Erythroblast (primary cell): ENCODE measurements around the gene SHISAL2B.
A peak's percentile ranks its signal among the peaks of the same experiment; 100 is the strongest.
"Not testable (repeated sequence)": the region's sequence is repeated elsewhere in the genome, so short reads cannot be mapped to it uniquely, and the experiment has no call there.

ENCODE experiments used
- DNase-seq, 2 experiments: peaks; one replicate each; lab custom pipeline; 2025; lab: John Stamatoyannopoulos, UW
- GATA1 ChIP-seq: IDR thresholded peaks from 2 replicates; pipeline ENCODE4 v1.6.1; 2011; ENCODE audit warnings: low read depth, mild to moderate bottlenecking, control low read depth, low read length, moderate library complexity
- POLR2A ChIP-seq: IDR thresholded peaks from 2 replicates; pipeline ENCODE4 v1.6.1; 2011; ENCODE audit warnings: mild to moderate bottlenecking, low read length

Gene SHISAL2B

GRCh38 chr5:64678374-64678773 lies 11.9 kb upstream of the SHISAL2B start:
- TF ChIP-seq POLR2A (no peak), GATA1 (no peak)
- DNase-seq = peak in 1 of 2 experiments; percentile 32

GRCh38 chr5:64680289-64680688 lies 10.0 kb upstream of the SHISAL2B start:
- DNase-seq = no peak
- no peak for TF ChIP-seq POLR2A
- TF ChIP-seq GATA1 = no peak

DNA sequence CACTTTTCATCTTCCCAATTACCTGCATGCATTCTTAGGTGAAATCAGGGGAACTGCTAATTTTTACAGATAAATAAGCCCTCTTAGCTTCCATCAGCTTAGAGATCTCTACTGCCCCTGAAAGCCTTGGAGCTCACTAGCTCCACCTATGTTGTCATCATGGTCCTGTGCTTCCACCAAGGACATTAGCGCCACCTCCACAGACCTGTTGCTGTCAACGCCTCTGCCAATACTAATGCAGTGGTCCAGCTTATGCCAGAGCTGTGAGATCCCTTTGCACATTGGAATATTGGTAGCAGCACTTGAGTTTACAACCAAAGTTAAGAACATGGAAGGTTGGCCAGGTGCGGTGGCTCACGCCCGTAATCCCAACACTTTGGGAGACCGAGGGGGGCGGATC lies 7.7 kb upstream of the SHISAL2B start:
- no peak for TF ChIP-seq GATA1
- no peak for TF ChIP-seq POLR2A
- no peak for DNase-seq

- no peak for DNase-seq
- TF ChIP-seq POLR2A (no peak), GATA1 (no peak)
Measured at GRCh38 chr5:64685866-64686265, 4.4 kb upstream of the SHISAL2B start.

- TF ChIP-seq GATA1 = no peak
- TF ChIP-seq POLR2A = no peak
- DNase-seq = no peak
Measured at GRCh38 chr5:64688391-64688790, 1.9 kb upstream of the SHISAL2B start.

DNA sequence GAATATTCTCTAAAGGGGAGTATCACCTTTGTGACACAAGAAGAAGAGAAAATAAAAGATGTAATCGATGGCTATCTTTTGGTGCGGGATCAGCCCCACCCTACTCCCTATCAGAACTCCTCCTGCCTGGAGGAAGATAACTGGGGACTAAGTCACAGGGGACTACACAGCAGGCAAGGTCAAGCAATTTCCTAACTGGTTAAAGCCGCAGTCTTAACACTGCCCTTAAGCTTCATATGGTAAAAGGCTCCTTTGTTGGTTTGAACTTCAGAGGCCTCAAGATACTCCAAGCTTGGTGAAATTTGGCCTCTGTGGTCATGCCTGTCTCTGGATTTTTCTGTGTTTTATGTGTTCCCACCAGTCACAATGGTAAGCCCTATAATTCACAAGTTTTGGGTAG lies 1.3 kb upstream of the SHISAL2B start:
- peak in 1 of 2 experiments; percentile 26 for DNase-seq
- no peak for TF ChIP-seq GATA1
- TF ChIP-seq POLR2A = no peak

DNA sequence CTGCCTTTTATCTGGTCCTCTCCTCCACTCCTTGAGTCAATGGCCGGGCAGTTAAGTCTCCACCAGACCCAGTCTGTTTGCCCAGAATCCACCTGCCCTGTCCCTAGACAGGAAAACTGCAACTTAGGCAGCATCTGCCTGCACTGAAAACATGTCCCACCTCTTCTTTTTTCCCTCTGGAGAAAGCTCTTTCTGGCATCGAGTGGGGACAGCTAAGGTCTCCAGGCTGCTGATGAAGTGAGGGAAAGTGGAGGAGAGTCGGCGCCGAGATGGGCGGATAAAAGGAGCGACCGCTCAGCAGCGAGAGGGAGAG lies 243 bp upstream of the SHISAL2B start:
- DNase-seq = no peak
- TF ChIP-seq GATA1 (no peak), POLR2A (no peak)

- TF ChIP-seq POLR2A = no peak
- no peak for TF ChIP-seq GATA1
- DNase-seq = no peak
Measured at GRCh38 chr5:64691291-64691690, 988 bp downstream of the SHISAL2B start.

- no peak for TF ChIP-seq GATA1
- TF ChIP-seq POLR2A = no peak
- no peak for DNase-seq
Measured at GRCh38 chr5:64693636-64694035, 3.3 kb downstream of the SHISAL2B start.

DNA sequence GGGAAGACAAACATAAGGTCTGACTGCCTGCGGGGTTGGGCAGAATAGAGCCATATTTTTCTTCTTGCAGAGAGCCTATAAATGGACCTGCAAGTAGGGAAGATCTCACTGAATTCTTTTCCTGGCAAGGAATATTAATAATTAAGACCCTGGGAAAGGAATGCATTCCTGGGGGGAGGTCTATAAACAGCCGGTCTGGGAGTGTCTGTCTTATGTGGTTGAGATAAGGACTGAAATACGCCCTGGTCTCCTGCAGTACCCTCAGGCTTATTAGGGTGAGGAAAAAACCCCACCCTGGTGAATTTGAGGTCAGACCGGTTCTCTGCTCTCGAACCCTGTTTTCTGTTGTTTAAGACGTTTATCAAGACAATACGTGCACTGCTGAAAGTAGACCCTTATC lies 6.1 kb downstream of the SHISAL2B start:
- not testable (repeated sequence) for DNase-seq

GRCh38 chr5:64700765-64701164 lies 10.5 kb downstream of the SHISAL2B start:
- TF ChIP-seq GATA1 = no peak
- no peak for TF ChIP-seq POLR2A

GRCh38 chr5:64706074-64706473 lies 15.8 kb downstream of the SHISAL2B start:
- DNase-seq = not testable (repeated sequence)

More at GRCh38 chr5:64700765-64701164, 10.5 kb downstream of the SHISAL2B start:
- no peak for DNase-seq

DNA sequence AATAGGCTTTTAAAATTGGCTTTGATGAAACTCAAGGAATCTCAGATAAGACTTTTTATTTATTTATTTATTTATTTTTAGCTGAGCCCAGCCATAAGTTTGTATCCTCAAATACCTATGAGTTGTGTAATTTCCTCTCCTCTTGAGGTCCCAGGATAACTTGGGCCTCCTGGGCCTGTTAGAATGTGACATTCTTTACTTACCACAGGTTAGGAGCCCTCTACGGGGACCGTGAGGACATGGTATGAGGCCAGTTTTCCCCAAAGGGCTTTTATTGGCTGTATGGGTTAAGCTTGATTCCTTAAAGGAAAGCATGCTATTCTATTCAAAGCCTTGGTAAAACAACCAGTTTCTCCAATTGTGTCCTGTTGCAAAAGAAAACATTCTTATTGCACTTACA lies 16.9 kb downstream of the SHISAL2B start:
- TF ChIP-seq POLR2A (no peak), GATA1 (no peak)

GRCh38 chr5:64714495-64714894 lies 24.2 kb downstream of the SHISAL2B start:
- not testable (repeated sequence) for DNase-seq

More for the DNA sequence above, 16.9 kb downstream of the SHISAL2B start:
- no peak for DNase-seq

DNA sequence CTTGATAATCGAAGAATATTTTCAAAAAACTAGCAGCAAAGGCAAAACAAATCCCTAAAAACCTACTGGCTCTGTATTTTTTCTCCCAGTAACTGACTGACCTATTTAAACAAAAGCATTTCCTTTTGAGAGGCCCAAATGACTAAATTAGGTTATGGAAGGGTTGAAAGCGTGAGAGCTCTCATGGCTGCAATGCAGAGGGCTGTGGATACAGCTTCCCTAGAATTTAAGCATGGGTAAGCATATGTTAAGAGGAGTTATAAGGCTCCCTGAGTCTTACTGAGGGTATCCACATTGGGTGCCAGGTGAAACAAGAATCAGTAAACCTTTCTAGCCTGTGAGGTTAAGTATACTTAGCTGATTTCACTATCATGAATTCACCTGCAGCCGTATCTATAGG lies 32.3 kb downstream of the SHISAL2B start:
- TF ChIP-seq POLR2A = no peak
- TF ChIP-seq GATA1 = no peak
- no peak for DNase-seq

DNA sequence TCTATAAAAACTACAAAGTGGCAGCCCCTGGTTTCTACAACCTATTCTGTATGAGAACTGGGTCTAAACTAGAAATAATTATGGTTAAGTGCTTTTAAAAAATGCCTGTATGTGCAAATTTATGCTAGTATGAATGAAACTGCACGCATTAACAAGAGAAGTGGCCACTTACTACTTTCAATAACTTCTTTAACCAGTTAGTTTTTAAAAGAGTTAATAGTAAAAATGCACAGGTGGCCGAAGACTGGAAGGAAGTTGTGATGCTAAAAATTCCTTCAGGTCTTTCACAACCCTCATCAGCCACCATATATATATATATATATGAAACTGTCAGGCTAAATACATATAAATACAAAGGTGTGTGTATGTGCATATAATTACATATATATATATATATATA lies 36.8 kb downstream of the SHISAL2B start:
- TF ChIP-seq GATA1 (no peak), POLR2A (no peak)
- no peak for DNase-seq

- no peak for DNase-seq
- TF ChIP-seq GATA1 (no peak), POLR2A (no peak)
Measured at GRCh38 chr5:64742411-64742810, 52.1 kb downstream of the SHISAL2B start.
